ENCODE data around the gene MAP3K2.

Gene MAP3K2

DNA sequence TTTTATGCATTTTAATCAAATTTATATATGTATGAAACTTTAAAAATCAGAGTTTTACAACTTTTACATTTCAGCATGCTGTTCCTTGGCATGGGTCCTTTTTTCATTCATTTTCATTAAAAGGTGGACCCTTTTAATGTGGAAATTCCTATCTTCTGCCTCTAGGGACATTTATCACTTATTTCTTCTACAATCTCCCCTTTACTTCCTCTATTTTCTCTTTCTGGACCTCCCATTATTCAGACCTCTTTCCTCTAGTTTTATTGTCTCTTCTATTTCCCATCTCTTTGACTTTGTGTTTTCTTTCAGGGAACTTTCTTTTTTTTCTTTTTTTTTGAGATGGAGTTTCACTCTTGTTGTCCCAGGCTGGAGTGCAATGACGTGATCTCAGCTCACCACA lies 36.1 kb upstream of the MAP3K2 start:
- DNase-seq (ENCODE audit: extremely low read depth, low read depth) = no peak
- TF ChIP-seq, protein P1, sequence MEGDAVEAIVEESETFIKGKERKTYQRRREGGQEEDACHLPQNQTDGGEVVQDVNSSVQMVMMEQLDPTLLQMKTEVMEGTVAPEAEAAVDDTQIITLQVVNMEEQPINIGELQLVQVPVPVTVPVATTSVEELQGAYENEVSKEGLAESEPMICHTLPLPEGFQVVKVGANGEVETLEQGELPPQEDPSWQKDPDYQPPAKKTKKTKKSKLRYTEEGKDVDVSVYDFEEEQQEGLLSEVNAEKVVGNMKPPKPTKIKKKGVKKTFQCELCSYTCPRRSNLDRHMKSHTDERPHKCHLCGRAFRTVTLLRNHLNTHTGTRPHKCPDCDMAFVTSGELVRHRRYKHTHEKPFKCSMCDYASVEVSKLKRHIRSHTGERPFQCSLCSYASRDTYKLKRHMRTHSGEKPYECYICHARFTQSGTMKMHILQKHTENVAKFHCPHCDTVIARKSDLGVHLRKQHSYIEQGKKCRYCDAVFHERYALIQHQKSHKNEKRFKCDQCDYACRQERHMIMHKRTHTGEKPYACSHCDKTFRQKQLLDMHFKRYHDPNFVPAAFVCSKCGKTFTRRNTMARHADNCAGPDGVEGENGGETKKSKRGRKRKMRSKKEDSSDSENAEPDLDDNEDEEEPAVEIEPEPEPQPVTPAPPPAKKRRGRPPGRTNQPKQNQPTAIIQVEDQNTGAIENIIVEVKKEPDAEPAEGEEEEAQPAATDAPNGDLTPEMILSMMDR (IDR thresholded peaks at IDR 0.05; ENCODE audit: low read depth, low read length) = no peak

DNA sequence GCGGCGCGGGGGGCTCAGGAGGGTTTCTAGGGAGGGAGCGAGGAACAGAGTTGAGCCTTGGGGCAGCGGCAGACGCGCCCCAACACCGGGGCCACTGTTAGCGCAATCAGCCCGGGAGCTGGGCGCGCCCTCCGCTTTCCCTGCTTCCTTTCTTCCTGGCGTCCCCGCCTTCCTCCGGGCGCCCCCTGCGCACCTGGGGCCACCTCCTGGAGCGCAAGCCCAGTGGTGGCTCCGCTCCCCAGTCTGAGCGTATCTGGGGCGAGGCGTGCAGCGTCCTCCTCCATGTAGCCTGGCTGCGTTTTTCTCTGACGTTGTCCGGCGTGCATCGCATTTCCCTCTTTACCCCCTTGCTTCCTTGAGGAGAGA lies 35.7 kb upstream of the MAP3K2 start:
- TF ChIP-seq, protein P1 (IDR thresholded peaks at IDR 0.05; ENCODE audit: low read depth, low read length) = no peak
- no peak for DNase-seq (ENCODE audit: extremely low read depth, low read depth)

DNA sequence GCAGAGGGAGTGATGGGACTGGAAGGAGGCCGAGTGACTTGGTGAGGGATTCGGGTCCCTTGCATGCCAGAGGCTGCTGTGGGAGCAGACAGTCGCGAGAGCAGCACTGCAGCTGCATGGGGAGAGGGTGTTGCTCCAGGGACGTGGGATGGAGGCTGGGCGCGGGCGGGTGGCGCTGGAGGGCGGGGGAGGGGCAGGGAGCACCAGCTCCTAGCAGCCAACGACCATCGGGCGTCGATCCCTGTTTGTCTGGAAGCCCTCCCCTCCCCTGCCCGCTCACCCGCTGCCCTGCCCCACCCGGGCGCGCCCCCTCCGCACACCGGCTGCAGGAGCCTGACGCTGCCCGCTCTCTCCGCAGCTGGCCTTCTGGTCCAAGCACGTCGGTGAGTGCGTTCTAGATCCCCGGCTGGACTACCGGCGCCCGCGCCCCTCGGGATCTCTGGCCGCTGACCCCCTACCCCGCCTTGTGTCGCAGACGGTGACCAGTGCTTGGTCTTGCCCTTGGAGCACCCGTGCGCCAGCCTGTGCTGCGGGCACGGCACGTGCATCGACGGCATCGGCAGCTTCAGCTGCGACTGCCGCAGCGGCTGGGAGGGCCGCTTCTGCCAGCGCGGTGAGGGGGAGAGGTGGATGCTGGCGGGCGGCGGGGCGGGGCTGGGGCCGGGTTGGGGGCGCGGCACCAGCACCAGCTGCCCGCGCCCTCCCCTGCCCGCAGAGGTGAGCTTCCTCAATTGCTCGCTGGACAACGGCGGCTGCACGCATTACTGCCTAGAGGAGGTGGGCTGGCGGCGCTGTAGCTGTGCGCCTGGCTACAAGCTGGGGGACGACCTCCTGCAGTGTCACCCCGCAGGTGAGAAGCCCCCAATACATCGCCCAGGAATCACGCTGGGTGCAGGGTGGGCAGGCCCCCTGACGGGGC lies 35.0 kb upstream of the MAP3K2 start:
- TF ChIP-seq, protein P1 (IDR thresholded peaks at IDR 0.05; ENCODE audit: low read depth, low read length) = no peak
- DNase-seq (ENCODE audit: extremely low read depth, low read depth) = no peak

DNA sequence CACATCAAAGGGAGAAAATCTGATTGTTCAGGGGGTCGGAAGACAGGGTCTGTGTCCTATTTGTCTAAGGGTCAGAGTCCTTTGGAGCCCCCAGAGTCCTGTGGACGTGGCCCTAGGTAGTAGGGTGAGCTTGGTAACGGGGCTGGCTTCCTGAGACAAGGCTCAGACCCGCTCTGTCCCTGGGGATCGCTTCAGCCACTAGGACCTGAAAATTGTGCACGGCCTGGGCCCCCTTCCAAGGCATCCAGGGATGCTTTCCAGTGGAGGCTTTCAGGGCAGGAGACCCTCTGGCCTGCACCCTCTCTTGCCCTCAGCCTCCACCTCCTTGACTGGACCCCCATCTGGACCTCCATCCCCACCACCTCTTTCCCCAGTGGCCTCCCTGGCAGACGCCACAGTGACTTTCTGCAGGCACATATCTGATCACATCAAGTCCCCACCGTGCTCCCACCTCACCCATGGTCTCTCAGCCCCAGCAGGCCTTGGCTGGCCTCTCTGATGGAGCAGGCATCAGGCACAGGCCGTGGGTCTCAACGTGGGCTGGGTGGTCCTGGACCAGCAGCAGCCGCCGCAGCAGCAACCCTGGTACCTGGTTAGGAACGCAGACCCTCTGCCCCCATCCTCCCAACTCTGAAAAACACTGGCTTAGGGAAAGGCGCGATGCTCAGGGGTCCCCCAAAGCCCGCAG lies 34.2 kb upstream of the MAP3K2 start:
- TF ChIP-seq, protein P1 (IDR thresholded peaks at IDR 0.05; ENCODE audit: low read depth, low read length) = no peak

DNA sequence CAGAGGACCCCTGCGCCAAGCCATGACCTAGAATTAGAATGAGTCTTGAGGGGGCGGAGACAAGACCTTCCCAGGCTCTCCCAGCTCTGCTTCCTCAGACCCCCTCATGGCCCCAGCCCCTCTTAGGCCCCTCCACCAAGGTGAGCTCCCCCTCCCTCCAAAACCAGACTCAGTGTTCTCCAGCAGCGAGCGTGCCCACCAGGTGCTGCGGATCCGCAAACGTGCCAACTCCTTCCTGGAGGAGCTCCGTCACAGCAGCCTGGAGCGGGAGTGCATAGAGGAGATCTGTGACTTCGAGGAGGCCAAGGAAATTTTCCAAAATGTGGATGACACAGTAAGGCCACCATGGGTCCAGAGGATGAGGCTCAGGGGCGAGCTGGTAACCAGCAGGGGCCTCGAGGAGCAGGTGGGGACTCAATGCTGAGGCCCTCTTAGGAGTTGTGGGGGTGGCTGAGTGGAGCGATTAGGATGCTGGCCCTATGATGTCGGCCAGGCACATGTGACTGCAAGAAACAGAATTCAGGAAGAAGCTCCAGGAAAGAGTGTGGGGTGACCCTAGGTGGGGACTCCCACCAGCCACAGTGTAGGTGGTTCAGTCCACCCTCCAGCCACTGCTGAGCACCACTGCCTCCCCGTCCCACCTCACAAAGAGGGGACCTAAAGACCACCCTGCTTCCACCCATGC lies 33.5 kb upstream of the MAP3K2 start:
- no peak for DNase-seq (ENCODE audit: extremely low read depth, low read depth)
- TF ChIP-seq, protein P1 (IDR thresholded peaks at IDR 0.05; ENCODE audit: low read depth, low read length) = no peak

More for the DNA sequence above, 34.2 kb upstream of the MAP3K2 start:
- no peak for DNase-seq (ENCODE audit: extremely low read depth, low read depth)

DNA sequence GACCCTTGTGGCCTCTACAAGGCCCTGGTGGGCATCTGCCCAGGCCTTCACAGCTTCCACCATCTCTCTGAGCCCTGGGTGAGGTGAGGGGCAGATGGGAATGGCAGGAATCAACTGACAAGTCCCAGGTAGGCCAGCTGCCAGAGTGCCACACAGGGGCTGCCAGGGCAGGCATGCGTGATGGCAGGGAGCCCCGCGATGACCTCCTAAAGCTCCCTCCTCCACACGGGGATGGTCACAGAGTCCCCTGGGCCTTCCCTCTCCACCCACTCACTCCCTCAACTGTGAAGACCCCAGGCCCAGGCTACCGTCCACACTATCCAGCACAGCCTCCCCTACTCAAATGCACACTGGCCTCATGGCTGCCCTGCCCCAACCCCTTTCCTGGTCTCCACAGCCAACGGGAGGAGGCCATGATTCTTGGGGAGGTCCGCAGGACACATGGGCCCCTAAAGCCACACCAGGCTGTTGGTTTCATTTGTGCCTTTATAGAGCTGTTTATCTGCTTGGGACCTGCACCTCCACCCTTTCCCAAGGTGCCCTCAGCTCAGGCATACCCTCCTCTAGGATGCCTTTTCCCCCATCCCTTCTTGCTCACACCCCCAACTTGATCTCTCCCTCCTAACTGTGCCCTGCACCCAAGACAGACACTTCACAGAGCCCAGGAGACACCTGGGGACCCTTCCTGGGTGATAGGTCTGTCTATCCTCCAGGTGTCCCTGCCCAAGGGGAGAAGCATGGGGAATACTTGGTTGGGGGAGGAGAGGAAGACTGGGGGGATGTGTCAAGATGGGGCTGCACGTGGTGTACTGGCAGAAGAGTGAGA lies 32.5 kb upstream of the MAP3K2 start:
- DNase-seq (ENCODE audit: extremely low read depth, low read depth) = no peak
- TF ChIP-seq, protein P1 (IDR thresholded peaks at IDR 0.05; ENCODE audit: low read depth, low read length) = no peak
